ENCODE data around the gene LRP4. TPM values are rescaled to one million over a fixed set of nuclear protein-coding genes. Genes with fewer than 3 reads are reported as not detected.
A peak's percentile ranks its signal among the peaks of the same experiment; 100 is the strongest.

Gene LRP4
- polyA plus RNA-seq, 3 donors, result not detected

DNA sequence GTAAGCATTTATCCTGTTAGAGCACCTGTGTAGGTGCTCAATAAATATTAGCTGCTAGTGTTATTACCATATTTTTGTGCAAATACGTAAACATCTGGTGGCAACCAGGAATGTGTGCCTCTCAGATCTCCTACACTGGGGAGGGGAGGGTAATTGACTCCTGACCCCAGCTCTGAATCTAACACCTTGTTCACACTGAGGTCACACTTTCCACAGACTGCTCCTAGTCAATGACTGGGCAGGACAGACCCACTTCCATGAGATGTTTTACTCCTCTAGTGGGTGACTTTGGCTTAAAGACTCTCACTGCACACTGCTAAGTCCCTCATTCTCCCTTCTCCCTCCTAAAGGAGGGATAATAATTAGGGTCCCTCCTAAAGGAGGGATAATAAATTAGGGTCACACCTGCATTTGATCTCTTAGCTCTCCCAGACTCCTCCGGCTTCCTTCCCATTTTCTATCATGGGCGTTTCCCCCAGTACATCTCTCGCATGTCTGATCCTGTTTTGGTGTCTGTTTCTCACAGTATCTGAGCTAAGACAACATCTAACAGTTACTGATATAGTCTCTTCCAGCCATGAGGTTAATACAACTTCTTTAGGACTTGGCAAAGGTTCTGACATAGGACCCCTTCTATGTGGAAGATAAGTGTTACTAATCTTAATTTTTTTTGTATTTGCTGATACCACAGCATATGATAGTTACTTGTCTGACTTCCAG lies 26.2 kb upstream of the LRP4 start:
- Histone ChIP-seq H4K20me1 (ENCODE audit: insufficient read depth, low read length) (no peaks in the 10 kb centered on the region), H3K4me2 (replicated peaks; ENCODE audit: extremely low read depth, low read length, poor library complexity, severe bottlenecking) (no peak overlapping the region), H2AFZ (ENCODE audit: insufficient read depth, low read depth, low read length, poor library complexity, severe bottlenecking) (no peak overlapping the region), H3K9me3 (replicated peaks in 1 of 2; ENCODE audit: control insufficient read depth in 1 of 2, insufficient read depth in 1 of 2, low read length in 2 of 2) (no peaks in the 10 kb centered on the region), H3K27ac (ENCODE audit: low read depth in 1 of 2, low read length in 2 of 2) (no peak overlapping the region), H3K36me3 (replicated peaks in 1 of 2; ENCODE audit: control insufficient read depth in 1 of 2, insufficient read depth in 2 of 2, low read length in 2 of 2) (no peaks in the 10 kb centered on the region), H3K79me2 (ENCODE audit: insufficient read depth, low read length) (no peaks in the 10 kb centered on the region), H3K27me3 (ENCODE audit: control insufficient read depth in 2 of 2, insufficient read depth in 2 of 2, low read length in 2 of 2) (no peaks in the 10 kb centered on the region), H3K9ac (ENCODE audit: insufficient read depth, low read length, poor library complexity, severe bottlenecking) (no peak overlapping the region), H3K4me3 (replicated peaks in 1 of 3; ENCODE audit: low read depth in 2 of 3, low read length in 3 of 3) (no peak overlapping the region), H3K4me1 (ENCODE audit: control insufficient read depth in 1 of 2, insufficient read depth in 2 of 2, low read length in 2 of 2) (no peaks in the 10 kb centered on the region)
- DNase-seq, result no peak
- H3K36me3 Mint-ChIP-seq, result peaks cover 3 to 4% of the 10 kb centered on the region in 2 donors
- no peak overlapping the region for H3K27ac Mint-ChIP-seq
- H3K27me3 Mint-ChIP-seq (ENCODE audit: low read depth in 3 of 3), result no peaks in the 10 kb centered on the region
- no peak overlapping the region for H3K4me3 Mint-ChIP-seq
- intact Hi-C loops (cut with micrococcal nuclease), result no loop called here
- WGBS (ENCODE audit: insufficient coverage), result 54% methylated on average over 3 of the region's 4 CpGs
- TF ChIP-seq, protein P1, sequence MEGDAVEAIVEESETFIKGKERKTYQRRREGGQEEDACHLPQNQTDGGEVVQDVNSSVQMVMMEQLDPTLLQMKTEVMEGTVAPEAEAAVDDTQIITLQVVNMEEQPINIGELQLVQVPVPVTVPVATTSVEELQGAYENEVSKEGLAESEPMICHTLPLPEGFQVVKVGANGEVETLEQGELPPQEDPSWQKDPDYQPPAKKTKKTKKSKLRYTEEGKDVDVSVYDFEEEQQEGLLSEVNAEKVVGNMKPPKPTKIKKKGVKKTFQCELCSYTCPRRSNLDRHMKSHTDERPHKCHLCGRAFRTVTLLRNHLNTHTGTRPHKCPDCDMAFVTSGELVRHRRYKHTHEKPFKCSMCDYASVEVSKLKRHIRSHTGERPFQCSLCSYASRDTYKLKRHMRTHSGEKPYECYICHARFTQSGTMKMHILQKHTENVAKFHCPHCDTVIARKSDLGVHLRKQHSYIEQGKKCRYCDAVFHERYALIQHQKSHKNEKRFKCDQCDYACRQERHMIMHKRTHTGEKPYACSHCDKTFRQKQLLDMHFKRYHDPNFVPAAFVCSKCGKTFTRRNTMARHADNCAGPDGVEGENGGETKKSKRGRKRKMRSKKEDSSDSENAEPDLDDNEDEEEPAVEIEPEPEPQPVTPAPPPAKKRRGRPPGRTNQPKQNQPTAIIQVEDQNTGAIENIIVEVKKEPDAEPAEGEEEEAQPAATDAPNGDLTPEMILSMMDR (IDR thresholded peaks at IDR 0.05), result no peak
- H3K9me3 Mint-ChIP-seq, result no peaks in the 10 kb centered on the region
- H3K4me1 Mint-ChIP-seq, result no peaks in the 10 kb centered on the region

DNA sequence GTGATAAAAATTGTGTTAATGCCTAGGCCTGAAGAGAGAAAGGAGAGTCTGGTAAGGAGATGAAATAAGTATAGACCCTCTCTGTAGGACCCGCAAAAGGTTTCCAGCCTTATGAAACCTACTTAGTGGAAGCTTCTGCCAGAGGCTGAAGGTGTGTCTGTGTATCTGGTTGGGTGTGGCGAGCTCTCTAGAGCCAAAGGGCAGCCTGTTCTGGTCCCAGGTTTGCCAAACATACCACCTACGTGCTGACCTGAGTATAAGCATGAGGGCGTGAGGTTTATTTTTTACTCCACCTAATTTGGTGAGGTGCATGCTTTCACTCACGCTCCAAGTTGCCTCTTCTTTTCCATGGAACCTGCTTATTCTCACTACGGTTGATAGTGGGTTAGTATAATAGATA lies 23.8 kb upstream of the LRP4 start:
- intact Hi-C loops (cut with micrococcal nuclease), result no loop called here
- peak overlapping the region in 2 of 7 donors; percentile 11 to 41 for H3K27ac Mint-ChIP-seq
- Histone ChIP-seq H3K9me3 (replicated peaks in 1 of 2; ENCODE audit: control insufficient read depth in 1 of 2, insufficient read depth in 1 of 2, low read length in 2 of 2) (no peaks in the 10 kb centered on the region), H3K79me2 (ENCODE audit: insufficient read depth, low read length) (no peaks in the 10 kb centered on the region), H4K20me1 (ENCODE audit: insufficient read depth, low read length) (no peaks in the 10 kb centered on the region), H3K4me3 (replicated peaks in 1 of 3; ENCODE audit: low read depth in 2 of 3, low read length in 3 of 3) (no peak overlapping the region), H3K4me1 (ENCODE audit: control insufficient read depth in 1 of 2, insufficient read depth in 2 of 2, low read length in 2 of 2) (peaks cover under 1 to 1% of the 10 kb centered on the region in 2 donors), H3K27ac (ENCODE audit: low read depth in 1 of 2, low read length in 2 of 2) (no peak overlapping the region), H3K27me3 (ENCODE audit: control insufficient read depth in 2 of 2, insufficient read depth in 2 of 2, low read length in 2 of 2) (no peaks in the 10 kb centered on the region), H3K36me3 (replicated peaks in 1 of 2; ENCODE audit: control insufficient read depth in 1 of 2, insufficient read depth in 2 of 2, low read length in 2 of 2) (no peaks in the 10 kb centered on the region), H3K4me2 (replicated peaks; ENCODE audit: extremely low read depth, low read length, poor library complexity, severe bottlenecking) (no peak overlapping the region), H3K9ac (ENCODE audit: insufficient read depth, low read length, poor library complexity, severe bottlenecking) (no peak overlapping the region), H2AFZ (ENCODE audit: insufficient read depth, low read depth, low read length, poor library complexity, severe bottlenecking) (no peak overlapping the region)
- no CpG with 5 or more reads among the region's 6 CpGs for WGBS (ENCODE audit: insufficient coverage)
- H3K9me3 Mint-ChIP-seq, result no peaks in the 10 kb centered on the region
- peaks cover 3 to 4% of the 10 kb centered on the region in 2 donors for H3K36me3 Mint-ChIP-seq
- no peak for DNase-seq
- peaks cover 2% of the 10 kb centered on the region for H3K4me1 Mint-ChIP-seq
- TF ChIP-seq, protein P1 (IDR thresholded peaks at IDR 0.05), result no peak
- H3K27me3 Mint-ChIP-seq (ENCODE audit: low read depth in 3 of 3), result no peaks in the 10 kb centered on the region
- H3K4me3 Mint-ChIP-seq, result no peak overlapping the region

Data from CD14-positive monocyte (primary cell).